ENCODE results near the gene KRT26.

DNA sequence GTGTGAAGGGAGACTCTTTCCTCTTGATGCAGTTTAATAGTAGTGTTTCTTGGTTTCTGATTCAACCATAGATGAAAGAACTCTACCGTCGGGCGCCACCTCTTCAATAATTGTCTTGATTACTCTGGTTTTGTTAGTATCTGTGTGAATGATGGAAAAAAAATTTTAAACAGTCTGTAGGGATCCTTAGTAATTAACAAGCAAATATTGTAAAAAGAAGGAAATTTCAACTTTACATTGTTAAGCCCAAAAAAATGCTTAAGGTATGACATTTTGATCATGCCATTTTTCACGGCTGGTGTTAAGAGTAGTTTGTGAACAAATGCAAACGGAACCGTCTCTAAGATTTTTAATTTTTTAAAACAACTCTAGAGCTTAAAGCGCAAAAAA, 46.3 kb upstream of the KRT26 start:
- TF ChIP-seq, protein P1, sequence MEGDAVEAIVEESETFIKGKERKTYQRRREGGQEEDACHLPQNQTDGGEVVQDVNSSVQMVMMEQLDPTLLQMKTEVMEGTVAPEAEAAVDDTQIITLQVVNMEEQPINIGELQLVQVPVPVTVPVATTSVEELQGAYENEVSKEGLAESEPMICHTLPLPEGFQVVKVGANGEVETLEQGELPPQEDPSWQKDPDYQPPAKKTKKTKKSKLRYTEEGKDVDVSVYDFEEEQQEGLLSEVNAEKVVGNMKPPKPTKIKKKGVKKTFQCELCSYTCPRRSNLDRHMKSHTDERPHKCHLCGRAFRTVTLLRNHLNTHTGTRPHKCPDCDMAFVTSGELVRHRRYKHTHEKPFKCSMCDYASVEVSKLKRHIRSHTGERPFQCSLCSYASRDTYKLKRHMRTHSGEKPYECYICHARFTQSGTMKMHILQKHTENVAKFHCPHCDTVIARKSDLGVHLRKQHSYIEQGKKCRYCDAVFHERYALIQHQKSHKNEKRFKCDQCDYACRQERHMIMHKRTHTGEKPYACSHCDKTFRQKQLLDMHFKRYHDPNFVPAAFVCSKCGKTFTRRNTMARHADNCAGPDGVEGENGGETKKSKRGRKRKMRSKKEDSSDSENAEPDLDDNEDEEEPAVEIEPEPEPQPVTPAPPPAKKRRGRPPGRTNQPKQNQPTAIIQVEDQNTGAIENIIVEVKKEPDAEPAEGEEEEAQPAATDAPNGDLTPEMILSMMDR (IDR thresholded peaks at IDR 0.05): no peak
- TF ChIP-seq POLR2A (IDR thresholded peaks at IDR 0.05): no peak
- no peak for TF ChIP-seq POLR2AphosphoS5 (IDR thresholded peaks at IDR 0.05)
- no peak for TF ChIP-seq EP300 (IDR thresholded peaks at IDR 0.05)

All from suprapubic skin (tissue), 4 donors.